GM15510 (cell line): ENCODE results near the gene MGAT2.
A peak's percentile ranks its signal among the peaks of the same experiment; 100 is the strongest.

ENCODE experiments used
- POLR2A ChIP-seq: IDR thresholded peaks from 3 replicates; pipeline ENCODE4 v1.6.1; 2011; ENCODE audit warnings: borderline replicate concordance; ENCODE audit not compliant: insufficient read length; ENCODE audit errors: extremely low read depth

The MGAT2 gene

DNA sequence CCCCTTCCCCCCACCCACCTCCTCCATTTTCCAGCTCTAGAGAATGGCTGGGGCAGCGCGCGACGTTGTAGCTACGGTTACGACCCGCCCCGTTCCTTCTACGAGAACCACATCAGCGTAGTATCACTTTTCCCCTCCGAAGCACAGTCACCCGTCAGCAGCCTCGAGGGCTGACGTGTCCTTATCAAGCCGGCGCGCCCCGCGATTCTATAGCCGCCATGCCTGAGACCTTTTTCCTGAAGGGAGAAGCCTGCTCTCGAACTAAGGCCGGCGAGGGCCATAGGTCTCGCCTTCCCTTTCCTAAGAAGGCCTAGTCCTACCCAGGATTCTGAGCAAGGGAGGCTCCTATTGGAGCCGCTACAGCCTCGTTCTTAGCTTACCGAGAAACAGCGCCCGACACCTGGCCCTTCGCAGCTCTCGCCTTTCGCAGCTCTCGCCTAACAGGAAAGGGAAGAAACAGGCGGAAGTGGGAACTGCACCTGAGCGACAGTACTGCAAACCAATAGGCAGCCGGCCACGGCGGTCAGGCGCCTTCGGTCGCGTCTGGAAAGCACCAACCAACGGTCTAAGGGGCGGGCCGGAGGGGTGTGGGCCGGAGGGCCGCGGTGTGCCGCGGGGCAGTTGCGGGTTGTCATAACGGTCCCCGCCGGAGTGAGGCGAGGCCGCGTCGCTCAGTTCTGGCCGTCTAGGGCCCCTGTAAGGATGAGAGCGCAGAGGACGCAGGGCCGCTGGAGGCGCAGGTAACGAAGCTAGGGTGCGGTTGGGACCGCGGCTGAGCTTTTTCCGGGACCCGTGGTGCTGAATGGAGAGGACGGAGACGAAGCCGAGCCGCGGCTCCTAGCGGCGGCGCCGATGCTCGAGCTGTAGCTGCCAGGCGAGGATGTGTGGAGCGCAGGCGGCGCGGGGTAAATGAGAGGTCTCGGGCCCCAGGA is at the start of gene MGAT2, which contains the start of gene RPL36AL:
MGAT2 (plus strand) TSS at position 618 of the 932 bp plus-strand sequence. CDS start 470 bp downstream, outside the sequence.
RPL36AL (minus strand) TSS at position 445 of the 932 bp plus-strand sequence. CDS start 1,522 bp downstream, outside the sequence.
- peak; percentile 99 for TF ChIP-seq POLR2A

DNA sequence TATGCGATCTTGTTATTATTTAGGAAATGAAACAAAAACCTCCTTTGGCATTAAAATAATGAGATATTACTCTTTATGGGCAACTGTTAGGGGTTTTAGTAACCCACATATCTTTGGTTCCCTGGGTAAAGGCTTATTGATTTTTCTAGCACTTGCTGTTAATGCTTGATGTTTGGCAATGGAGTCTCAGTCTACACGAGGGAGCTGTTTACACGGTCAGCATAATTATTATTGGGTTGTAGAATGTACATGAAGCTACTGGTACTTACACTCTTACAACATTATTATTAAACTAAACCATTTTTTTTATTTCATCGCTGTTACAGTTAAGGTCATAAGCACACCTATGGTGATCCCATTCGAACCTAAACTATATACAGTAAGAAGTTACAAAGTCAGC is 46.6 kb upstream of the MGAT2 start:
- TF ChIP-seq POLR2A, result no peak

DNA sequence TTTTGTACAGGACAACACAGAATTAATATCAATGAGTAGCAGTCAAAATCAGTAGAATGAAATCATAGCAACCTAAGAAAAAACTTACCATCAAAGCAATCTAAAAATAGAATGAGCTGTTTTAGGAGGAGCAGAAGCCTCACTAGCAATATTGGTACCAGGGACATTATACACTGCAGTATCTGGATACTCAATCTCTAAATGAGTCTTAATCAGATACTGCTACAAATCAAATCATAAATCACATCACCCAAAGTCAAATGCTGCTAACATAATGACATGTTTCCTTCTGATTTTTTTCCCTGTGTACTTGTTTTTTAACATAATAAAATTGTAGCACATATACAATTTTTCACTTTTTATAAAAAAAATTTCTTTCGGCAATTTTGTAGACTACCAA is 42.5 kb upstream of the MGAT2 start:
- TF ChIP-seq POLR2A, result no peak

DNA sequence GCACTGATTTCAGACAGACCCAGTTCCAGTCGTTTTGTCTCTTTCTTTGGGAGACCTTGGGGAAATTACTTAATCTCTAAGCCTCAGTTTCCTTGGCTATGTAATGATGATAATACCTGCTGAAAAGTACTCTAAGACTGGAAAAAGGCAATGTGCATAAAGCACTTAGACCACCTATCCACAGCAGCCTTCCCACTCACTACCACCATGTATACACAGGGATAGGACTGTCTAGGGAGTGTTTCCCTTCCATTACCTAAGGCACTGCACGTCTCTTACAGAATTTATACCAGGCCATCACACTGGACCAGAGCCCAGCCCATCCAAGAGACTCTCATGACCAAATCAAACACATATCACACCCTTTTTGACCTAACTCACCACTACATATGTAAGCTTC is 40.8 kb upstream of the MGAT2 start:
- no peak for TF ChIP-seq POLR2A

DNA sequence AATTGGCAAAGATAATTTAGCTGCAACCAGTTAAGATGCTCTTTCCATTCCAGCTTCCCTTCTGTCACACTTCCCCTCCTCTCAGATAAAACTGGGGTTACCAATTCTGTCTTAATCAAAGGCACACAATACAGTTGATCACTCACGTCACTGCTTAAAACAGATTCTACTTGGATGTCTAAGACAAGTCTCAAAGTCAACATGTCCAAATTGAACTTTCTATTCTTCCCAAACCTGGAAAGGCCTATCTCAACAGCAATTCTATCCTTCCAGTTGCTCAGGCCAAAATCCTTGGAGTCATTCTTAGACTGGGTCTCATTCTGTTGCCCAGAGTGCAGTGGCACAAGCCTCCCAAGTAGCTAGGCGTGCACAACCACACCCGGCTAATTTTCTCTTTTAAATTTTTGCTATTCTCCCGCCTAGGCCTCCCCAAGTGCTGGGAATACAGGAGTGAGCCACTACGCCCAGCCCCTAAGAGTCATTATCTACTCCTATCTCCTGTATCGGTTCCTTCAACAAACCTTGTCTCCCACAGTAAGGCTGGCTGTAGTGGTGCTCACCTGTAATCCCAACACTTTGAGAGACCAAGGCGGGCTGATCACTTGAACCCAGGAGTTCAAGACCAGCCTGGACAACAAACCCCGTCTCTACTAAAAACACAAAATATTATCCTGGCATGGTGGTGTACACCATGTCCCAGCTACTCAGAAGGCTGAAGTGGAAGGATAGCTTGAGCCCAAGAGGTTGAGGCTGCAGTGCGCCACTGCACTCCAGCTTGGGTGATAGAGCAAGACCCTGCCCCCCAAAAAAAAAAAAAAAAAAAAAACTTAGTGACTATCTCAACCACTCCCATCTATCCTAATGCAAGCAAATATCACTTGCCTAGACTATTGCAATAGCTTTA is 39.1 kb upstream of the MGAT2 start:
- no peak for TF ChIP-seq POLR2A

DNA sequence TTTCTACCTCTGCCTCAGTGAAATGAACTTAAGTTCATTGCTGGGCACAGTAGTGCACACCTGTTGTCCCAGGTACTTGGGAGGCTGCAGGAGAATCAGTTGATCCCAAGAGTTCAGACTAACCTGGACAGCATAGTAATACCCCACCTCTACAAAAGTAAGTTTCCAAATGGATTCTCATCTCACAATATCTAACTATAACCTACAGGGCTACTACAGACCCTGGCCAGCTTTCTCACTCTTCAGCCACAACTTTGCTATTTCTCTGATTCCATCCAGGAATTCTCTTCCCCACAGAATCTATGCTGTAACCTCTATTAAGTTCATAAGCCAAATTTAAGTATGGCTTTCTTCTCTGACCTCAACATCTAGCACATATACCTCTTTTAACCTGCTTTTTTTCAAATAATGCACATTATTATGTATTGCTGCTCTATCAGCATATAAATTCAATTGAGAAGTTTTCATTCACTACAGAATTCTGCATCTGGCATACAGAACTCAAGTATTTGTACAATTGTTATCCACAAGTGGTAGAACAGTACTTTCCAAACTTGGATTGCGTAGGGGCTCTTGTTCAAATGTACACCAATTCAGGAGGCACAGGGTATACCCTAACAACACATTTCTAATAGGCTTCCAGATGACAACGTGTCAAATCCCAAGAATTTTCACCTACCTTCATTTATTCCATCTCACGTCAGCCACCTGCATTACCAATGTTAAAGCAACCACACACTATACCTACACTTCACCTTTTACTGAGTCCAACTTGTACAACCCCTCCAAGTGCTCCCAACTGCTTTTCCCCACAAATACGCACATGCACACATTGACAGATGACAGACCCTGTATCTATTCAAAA is 38.3 kb upstream of the MGAT2 start:
- TF ChIP-seq POLR2A, result peak; percentile 28

DNA sequence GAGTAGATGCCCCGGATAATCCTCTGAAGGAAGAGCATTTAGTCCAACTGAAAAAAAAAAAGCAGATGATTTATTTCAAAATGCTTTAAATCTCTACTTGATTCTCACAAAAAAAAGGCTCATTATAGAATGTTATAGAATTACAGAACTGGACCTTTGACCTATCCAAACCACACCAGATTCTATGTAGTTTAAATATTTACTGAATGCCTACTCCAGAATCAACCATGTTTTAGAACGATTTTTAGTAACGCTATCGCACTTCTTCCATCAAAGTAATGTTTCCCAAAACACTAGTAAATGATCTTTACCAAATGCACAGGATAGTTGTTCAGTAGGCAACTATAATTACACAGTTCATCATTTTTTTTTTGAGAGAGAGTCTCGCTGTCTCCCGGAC is 37.0 kb upstream of the MGAT2 start:
- no peak for TF ChIP-seq POLR2A

DNA sequence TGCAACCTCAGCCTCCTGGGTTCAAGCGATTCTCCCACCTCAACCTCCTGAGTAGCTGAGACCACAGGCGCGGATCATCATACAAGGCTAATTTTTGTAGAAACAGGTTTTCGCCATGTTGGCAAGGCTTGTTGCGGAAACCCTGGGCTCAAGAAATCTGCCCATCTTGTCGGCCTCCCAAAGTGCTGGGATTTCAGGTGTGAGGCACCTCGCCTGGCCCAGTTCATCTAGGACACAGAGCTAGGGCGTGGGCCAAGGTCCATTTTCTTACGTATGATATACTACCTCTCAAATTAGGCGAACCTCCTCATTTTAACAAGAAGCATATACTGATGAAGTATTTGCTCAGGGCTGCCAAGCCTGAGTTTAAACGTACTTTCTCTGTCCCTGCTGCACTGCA is 36.5 kb upstream of the MGAT2 start:
- TF ChIP-seq POLR2A, result no peak

DNA sequence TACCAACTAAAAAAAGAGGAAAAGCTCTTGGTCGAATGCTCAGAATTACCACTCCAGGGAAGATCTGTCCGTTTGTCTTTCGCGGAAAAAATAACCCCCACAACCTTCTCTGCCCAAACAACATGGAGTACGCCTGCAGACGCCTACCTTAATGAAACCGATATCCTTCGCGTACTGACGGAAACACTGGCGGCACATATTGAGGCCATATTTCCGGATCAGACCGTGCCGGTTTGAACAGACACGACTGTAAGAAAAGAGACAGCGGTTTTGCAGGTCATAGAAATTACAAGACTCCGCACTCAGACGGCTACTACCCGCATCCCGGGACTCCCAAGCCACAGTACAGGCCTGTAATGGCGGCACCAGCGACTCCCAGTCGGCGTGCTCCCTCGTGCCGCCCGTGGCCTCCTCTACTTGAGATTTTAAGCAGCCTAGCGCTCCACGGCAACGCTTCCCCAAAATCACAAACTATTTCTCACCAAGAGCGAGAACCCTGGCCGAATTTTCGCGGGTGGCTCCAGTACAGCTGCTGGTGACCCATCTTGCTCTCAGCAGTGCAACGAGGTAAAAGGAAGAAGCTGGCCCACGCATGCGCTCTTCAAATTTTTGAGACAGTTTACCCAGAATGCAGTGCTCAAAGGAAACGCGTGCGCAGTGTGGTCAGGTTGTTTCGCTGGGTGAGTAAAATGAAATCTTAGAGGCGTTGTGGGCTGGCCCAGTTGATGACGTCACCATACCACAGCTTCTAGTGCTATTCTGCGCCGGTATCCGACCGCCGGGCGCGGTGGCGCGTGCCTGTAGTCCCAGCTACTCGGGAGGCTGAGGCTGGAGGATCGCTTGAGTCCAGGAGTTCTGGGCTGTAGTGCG is 34.6 kb upstream of the MGAT2 start, which contains the start of gene RPS29:
RPS29 (minus strand) TSS at position 578 of the 870 bp plus-strand sequence; CDS start at position 544, 34 bp downstream.
- TF ChIP-seq POLR2A, result peak; percentile 77

DNA sequence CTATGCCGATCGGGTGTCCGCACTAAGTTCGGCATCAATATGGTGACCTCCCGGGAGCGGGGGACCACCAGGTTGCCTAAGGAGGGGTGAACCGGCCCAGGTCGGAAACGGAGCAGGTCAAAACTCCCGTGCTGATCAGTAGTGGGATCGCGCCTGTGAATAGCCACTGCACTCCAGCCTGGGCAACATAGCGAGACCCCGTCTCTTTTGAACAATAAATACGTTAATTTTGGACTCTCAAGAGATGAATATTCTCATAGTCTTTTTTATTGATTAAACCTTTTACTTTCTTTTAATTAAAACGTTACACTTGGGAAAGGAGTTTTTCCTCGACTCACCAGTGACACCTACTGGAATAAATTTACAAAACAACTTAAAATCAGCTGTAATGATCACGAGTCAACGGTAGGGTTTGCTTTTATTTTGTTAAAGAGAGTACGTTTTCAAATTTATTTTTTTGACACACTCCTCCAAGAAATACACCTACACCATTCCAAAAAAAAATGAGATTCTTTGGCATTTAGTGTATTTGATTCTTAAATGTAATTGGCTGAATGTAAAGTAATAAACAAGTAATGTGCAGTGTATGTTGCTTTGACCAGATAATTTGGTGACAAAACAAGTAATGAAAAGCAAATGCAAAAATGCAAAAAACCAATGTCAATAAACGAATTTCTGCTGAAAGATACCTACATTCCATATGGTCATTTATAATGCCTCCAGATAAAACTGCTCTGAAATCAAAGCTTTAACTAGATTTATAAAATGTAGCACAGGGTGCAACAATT is 33.7 kb upstream of the MGAT2 start:
- no peak for TF ChIP-seq POLR2A

DNA sequence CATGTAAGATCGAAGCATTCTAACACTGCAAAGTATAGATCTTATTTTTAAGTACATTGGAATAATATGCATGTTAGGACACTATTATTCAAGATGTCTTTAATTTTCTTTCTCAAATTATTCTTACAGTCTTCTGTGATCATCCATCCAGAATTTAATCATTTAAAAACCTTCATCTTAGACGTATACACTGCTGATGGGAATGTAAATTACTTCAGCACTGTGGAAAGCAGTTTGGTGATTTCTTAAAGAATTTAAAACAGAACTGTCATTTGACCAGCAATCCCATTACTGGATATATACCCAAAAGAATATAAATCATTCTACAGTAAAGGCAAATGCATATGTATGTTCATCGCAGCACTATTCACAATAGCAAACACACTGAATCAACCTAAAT is 31.2 kb upstream of the MGAT2 start:
- no peak for TF ChIP-seq POLR2A

DNA sequence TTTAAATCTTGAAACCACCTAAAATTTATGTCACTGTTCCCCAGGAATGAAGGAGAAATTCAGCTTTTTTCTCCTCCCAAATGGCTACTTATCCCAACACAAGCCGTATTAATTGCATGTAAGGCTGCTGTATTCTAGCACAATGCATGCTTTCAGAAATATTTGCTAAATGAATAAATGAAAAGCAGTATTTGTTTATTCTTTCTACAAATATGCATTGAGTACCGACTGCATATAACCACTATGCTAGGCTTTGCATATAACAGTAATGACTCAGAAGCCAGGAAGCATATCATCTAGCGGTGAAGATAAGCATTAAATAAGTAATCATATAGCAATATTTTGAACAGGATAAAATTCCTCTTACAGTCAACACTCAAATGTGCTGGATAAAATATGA is 27.6 kb upstream of the MGAT2 start:
- no peak for TF ChIP-seq POLR2A
